ENCODE measurements around the gene TRIM73.
"Not testable (repeated sequence)": the region's sequence is repeated elsewhere in the genome, so short reads cannot be mapped to it uniquely, and the experiment has no call there.

Gene TRIM73

DNA sequence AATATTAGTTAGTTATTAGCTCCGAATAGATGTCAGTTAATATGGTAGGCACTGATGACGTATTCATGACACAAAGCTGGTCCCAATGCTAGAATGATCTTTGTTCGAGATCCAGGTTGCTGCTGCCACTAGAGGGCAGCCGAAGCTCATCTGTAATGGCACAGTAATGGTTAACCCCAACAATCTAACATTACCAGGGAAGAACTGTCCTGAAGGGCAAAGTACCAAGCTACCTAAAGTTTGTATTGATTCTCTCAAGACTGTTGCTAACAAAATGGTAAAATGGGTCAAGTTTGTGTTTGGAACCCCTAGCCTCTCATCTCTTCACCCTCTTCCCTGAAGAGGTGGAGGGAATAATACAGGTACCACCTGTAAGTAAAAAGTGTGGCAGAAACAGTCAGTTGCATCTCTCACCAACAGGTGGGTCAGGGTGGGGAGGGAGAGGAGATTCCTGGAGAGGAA, 57.1 kb downstream of the TRIM73 start:
- H3K27ac ChIP-seq (ENCODE audit: low read length); DNase-seq; H2AFZ ChIP-seq (ENCODE audit: low read depth, low read length); H3K4me3 ChIP-seq (ENCODE audit: low read depth in 1 of 2, low read length in 2 of 2); H4K20me1 ChIP-seq (ENCODE audit: insufficient read depth, low read length); H3K79me2 ChIP-seq (ENCODE audit: insufficient read depth, low read length); H3K4me1 ChIP-seq (ENCODE audit: insufficient read depth, low read length); H3K36me3 ChIP-seq (ENCODE audit: insufficient read depth, low read length); H3K9ac ChIP-seq (ENCODE audit: low read depth, low read length); H3K4me2 ChIP-seq (ENCODE audit: insufficient read depth, low read length); H3K27me3 ChIP-seq (ENCODE audit: insufficient read depth, low read length, poor library complexity); H3K9me3 ChIP-seq (ENCODE audit: insufficient read depth, low read length, severe bottlenecking): not testable (repeated sequence)
- TF ChIP-seq, protein P1, sequence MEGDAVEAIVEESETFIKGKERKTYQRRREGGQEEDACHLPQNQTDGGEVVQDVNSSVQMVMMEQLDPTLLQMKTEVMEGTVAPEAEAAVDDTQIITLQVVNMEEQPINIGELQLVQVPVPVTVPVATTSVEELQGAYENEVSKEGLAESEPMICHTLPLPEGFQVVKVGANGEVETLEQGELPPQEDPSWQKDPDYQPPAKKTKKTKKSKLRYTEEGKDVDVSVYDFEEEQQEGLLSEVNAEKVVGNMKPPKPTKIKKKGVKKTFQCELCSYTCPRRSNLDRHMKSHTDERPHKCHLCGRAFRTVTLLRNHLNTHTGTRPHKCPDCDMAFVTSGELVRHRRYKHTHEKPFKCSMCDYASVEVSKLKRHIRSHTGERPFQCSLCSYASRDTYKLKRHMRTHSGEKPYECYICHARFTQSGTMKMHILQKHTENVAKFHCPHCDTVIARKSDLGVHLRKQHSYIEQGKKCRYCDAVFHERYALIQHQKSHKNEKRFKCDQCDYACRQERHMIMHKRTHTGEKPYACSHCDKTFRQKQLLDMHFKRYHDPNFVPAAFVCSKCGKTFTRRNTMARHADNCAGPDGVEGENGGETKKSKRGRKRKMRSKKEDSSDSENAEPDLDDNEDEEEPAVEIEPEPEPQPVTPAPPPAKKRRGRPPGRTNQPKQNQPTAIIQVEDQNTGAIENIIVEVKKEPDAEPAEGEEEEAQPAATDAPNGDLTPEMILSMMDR (IDR thresholded peaks at IDR 0.05; ENCODE audit: borderline replicate concordance, extremely low read depth, low read length, poor library complexity, severe bottlenecking) = peak; percentile 45
- ATAC-seq (ENCODE audit: insufficient read depth, low read depth) = peak; percentile 95

Measured in DND-41 (cell line).